GM23338 (cell line): ENCODE data around the gene CTNND2. TPM values are rescaled to one million over a fixed set of nuclear protein-coding genes. Genes with fewer than 3 reads are reported as not detected.

Source experiments
- ATAC-seq: fragments of 200-7000 bp; cut with Tn5 transposase; 3 replicates; pipeline ENCODE4 v1.9.1; 2020
- DNase-seq: peaks from one replicate; pipeline ENCODE4 v3.0.0-alpha.2; 2015; ENCODE audit warnings: low spot score
- H2AFZ ChIP-seq: fragments of 200-600 bp; sonication (generic); 2 replicates; pipeline ENCODE4 v1.8.0; 2016; ENCODE audit warnings: antibody characterized with exemption, mild to moderate bottlenecking, moderate library complexity
- H3F3A ChIP-seq: fragments of 200-600 bp; sonication (generic); replicated peaks from 2 replicates; pipeline ENCODE4 v1.8.0; 2017; ENCODE audit warnings: antibody characterized with exemption, mixed run types, low read depth
- H3K27ac ChIP-seq: fragments of 200-600 bp; sonication (generic); 2 replicates; pipeline ENCODE4 v1.6.1; 2016; ENCODE audit warnings: low read depth
- H3K27me3 ChIP-seq: fragments of 200-600 bp; sonication (generic); 2 replicates; pipeline ENCODE4 v1.8.0; 2016; ENCODE audit warnings: mild to moderate bottlenecking, mixed run types, moderate library complexity; ENCODE audit not compliant: insufficient read depth
- H3K36me3 ChIP-seq: fragments of 200-600 bp; sonication (generic); 2 replicates; pipeline ENCODE4 v1.8.0; 2016; ENCODE audit warnings: mild to moderate bottlenecking; ENCODE audit not compliant: insufficient read depth
- H3K4me1 ChIP-seq: fragments of 200-600 bp; sonication (generic); 2 replicates; pipeline ENCODE4 v1.8.0; 2016; ENCODE audit warnings: mild to moderate bottlenecking, moderate library complexity; ENCODE audit not compliant: insufficient read depth
- H3K4me2 ChIP-seq: fragments of 200-600 bp; sonication (generic); 2 replicates; pipeline ENCODE4 v1.7.1; 2017; ENCODE audit warnings: mixed run types
- H3K4me3 ChIP-seq: fragments of 200-600 bp; sonication (generic); 2 replicates; pipeline ENCODE4 v1.6.1; 2016; ENCODE audit warnings: mixed run types
- H3K79me2 ChIP-seq: fragments of 200-600 bp; sonication (generic); replicated peaks from 2 replicates; pipeline ENCODE4 v1.8.0; 2017; ENCODE audit warnings: mild to moderate bottlenecking; ENCODE audit not compliant: insufficient read depth
- H3K9me2 ChIP-seq: fragments of 200-600 bp; sonication (generic); 2 replicates; pipeline ENCODE4 v1.8.0; 2017; ENCODE audit not compliant: insufficient read depth
- H4K20me1 ChIP-seq: fragments of 200-600 bp; sonication (generic); replicated peaks from 2 replicates; pipeline ENCODE4 v1.8.0; 2017; ENCODE audit warnings: mild to moderate bottlenecking; ENCODE audit not compliant: insufficient read depth
- H3K27ac Mint-ChIP-seq: 2 replicates; pipeline ENCODE4 v1.8.0; 2020; ENCODE audit warnings: inconsistent platforms, mild to moderate bottlenecking, moderate library complexity, mixed read lengths
- H3K27me3 Mint-ChIP-seq: 3 replicates; pipeline ENCODE4 v1.8.0; 2022; ENCODE audit warnings: low read depth, mild to moderate bottlenecking, moderate library complexity, mixed read lengths, inconsistent platforms; ENCODE audit not compliant: insufficient read depth, poor library complexity
- H3K36me3 Mint-ChIP-seq: 3 replicates; pipeline ENCODE4 v1.8.0; 2021; ENCODE audit warnings: low read depth, mild to moderate bottlenecking, inconsistent platforms, moderate library complexity, mixed read lengths
- H3K4me1 Mint-ChIP-seq: 3 replicates; pipeline ENCODE4 v1.8.0; 2020; ENCODE audit warnings: mild to moderate bottlenecking, inconsistent platforms, mixed read lengths
- H3K4me3 Mint-ChIP-seq: 3 replicates; pipeline ENCODE4 v1.8.0; 2021; ENCODE audit warnings: moderate library complexity, mild to moderate bottlenecking, inconsistent platforms, mixed read lengths
- H3K9me3 Mint-ChIP-seq: 3 replicates; pipeline ENCODE4 v1.8.0; 2020; ENCODE audit warnings: moderate library complexity, mild to moderate bottlenecking, inconsistent platforms, mixed read lengths
- EZH2 ChIP-seq: fragments of 200-600 bp; sonication (generic); IDR thresholded peaks from one replicate; pipeline ENCODE4 v1.8.0; 2017; ENCODE audit warnings: antibody characterized with exemption, mild to moderate bottlenecking, low read depth; ENCODE audit not compliant: unreplicated experiment
- polyA plus RNA-seq: library from polyadenylated mRNA; unstranded; fragments of >200 nt; fragmentation: Nextera tagmentation; extraction: Ambion mirVana; gene quantifications from 2 replicates; pipeline ENCODE4 v1.2.1, GENCODE V29; 2016
- total RNA-seq: library from RNA; depleted of rRNA; stranded (reverse); fragments of >200 nt; shearing (Covaris generic); gene quantifications from 2 replicates; pipeline ENCODE4 v1.2.3, GENCODE V29; 2014
- TF ChIP-seq, protein P1 (sequence below): fragments of 250-450 bp; sonication (Bioruptor Pico); IDR thresholded peaks from 2 replicates; pipeline ENCODE4 v1.5.0; 2020; ENCODE audit warnings: mild to moderate bottlenecking, moderate library complexity
- TF ChIP-seq, protein P2 (sequence below), 2 experiments: fragments of 200-600 bp in 1 of 2; sonication (generic) in 1 of 2; conservative IDR thresholded peaks; 2 replicates each; pipeline versions ENCODE4 v1.5.1 to v1.6.1; 2016 to 2017; ENCODE audit warnings: antibody characterized with exemption in 2 of 2, low read depth in 2 of 2, mild to moderate bottlenecking in 2 of 2, moderate library complexity in 1 of 2

The CTNND2 gene
- total and polyA plus RNA-seq, 2 experiments from 2014 or later: 5.1 to 7.0 TPM

DNA sequence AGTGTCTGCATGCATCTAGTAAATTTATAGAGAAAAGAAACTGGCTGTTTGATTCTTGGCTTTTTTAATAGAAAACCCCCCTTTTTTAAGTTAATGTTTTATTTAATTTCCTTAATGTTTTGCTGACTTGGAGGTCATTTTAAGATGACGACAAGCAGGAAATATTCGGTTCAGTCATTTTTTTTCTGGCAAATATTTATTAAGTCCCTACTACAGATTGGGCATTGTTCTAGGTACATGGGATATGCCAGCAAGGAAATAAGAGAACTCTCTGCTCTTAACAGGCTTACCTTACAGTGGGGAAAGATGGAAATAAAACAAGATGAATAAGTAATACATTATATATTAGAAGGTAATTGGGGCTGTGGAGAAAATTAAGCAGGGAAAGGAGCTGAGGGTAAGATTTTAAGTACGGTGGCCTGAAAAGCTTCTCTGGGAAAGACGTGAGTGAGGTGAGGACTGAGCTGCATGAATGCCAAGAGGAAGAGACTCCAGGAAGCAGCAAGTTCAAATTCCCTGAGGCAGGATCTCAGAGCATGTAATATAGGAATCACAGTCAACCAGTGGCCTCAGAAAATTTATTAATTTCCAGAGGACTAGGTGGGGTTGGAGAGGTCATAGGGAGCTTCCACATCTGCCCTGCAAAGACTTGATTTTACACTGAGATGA lies 827.2 kb downstream of the CTNND2 start:
- H2AFZ ChIP-seq: no peak overlapping the region
- H3K4me3 Mint-ChIP-seq: no peak overlapping the region
- TF ChIP-seq, protein P1, sequence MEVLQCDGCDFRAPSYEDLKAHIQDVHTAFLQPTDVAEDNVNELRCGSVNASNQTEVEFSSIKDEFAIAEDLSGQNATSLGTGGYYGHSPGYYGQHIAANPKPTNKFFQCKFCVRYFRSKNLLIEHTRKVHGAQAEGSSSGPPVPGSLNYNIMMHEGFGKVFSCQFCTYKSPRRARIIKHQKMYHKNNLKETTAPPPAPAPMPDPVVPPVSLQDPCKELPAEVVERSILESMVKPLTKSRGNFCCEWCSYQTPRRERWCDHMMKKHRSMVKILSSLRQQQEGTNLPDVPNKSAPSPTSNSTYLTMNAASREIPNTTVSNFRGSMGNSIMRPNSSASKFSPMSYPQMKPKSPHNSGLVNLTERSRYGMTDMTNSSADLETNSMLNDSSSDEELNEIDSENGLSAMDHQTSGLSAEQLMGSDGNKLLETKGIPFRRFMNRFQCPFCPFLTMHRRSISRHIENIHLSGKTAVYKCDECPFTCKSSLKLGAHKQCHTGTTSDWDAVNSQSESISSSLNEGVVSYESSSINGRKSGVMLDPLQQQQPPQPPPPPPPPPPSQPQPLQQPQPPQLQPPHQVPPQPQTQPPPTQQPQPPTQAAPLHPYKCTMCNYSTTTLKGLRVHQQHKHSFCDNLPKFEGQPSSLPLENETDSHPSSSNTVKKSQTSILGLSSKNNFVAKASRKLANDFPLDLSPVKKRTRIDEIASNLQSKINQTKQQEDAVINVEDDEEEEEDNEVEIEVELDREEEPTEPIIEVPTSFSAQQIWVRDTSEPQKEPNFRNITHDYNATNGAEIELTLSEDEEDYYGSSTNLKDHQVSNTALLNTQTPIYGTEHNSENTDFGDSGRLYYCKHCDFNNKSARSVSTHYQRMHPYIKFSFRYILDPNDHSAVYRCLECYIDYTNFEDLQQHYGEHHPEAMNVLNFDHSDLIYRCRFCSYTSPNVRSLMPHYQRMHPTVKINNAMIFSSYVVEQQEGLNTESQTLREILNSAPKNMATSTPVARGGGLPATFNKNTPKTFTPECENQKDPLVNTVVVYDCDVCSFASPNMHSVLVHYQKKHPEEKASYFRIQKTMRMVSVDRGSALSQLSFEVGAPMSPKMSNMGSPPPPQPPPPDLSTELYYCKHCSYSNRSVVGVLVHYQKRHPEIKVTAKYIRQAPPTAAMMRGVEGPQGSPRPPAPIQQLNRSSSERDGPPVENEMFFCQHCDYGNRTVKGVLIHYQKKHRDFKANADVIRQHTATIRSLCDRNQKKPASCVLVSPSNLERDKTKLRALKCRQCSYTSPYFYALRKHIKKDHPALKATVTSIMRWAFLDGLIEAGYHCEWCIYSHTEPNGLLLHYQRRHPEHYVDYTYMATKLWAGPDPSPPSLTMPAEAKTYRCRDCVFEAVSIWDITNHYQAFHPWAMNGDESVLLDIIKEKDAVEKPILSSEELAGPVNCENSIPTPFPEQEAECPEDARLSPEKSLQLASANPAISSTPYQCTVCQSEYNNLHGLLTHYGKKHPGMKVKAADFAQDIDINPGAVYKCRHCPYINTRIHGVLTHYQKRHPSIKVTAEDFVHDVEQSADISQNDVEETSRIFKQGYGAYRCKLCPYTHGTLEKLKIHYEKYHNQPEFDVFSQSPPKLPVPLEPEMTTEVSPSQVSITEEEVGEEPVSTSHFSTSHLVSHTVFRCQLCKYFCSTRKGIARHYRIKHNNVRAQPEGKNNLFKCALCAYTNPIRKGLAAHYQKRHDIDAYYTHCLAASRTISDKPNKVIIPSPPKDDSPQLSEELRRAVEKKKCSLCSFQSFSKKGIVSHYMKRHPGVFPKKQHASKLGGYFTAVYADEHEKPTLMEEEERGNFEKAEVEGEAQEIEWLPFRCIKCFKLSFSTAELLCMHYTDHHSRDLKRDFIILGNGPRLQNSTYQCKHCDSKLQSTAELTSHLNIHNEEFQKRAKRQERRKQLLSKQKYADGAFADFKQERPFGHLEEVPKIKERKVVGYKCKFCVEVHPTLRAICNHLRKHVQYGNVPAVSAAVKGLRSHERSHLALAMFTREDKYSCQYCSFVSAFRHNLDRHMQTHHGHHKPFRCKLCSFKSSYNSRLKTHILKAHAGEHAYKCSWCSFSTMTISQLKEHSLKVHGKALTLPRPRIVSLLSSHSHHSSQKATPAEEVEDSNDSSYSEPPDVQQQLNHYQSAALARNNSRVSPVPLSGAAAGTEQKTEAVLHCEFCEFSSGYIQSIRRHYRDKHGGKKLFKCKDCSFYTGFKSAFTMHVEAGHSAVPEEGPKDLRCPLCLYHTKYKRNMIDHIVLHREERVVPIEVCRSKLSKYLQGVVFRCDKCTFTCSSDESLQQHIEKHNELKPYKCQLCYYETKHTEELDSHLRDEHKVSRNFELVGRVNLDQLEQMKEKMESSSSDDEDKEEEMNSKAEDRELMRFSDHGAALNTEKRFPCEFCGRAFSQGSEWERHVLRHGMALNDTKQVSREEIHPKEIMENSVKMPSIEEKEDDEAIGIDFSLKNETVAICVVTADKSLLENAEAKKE (CRISPR knock-in tag): no peak
- H4K20me1 ChIP-seq: no peaks in the 10 kb centered on the region
- no peaks in the 10 kb centered on the region for H3K79me2 ChIP-seq
- no peaks in the 10 kb centered on the region for H3K36me3 ChIP-seq
- H3K36me3 Mint-ChIP-seq: no peaks in the 10 kb centered on the region
- no peaks in the 10 kb centered on the region for H3F3A ChIP-seq
- H3K27me3 ChIP-seq: no peaks in the 10 kb centered on the region
- no peak overlapping the region for H3K4me3 ChIP-seq
- H3K4me1 Mint-ChIP-seq: no peaks in the 10 kb centered on the region
- no peaks in the 10 kb centered on the region for H3K9me2 ChIP-seq
- no peak overlapping the region for H3K27ac Mint-ChIP-seq
- DNase-seq: no peak
- no peaks in the 10 kb centered on the region for H3K27me3 Mint-ChIP-seq
- no peak overlapping the region for H3K27ac ChIP-seq
- H3K9me3 Mint-ChIP-seq: no peaks in the 10 kb centered on the region
- H3K4me2 ChIP-seq: no peak overlapping the region
- no peaks in the 10 kb centered on the region for H3K4me1 ChIP-seq
- ATAC-seq: no peak

DNA sequence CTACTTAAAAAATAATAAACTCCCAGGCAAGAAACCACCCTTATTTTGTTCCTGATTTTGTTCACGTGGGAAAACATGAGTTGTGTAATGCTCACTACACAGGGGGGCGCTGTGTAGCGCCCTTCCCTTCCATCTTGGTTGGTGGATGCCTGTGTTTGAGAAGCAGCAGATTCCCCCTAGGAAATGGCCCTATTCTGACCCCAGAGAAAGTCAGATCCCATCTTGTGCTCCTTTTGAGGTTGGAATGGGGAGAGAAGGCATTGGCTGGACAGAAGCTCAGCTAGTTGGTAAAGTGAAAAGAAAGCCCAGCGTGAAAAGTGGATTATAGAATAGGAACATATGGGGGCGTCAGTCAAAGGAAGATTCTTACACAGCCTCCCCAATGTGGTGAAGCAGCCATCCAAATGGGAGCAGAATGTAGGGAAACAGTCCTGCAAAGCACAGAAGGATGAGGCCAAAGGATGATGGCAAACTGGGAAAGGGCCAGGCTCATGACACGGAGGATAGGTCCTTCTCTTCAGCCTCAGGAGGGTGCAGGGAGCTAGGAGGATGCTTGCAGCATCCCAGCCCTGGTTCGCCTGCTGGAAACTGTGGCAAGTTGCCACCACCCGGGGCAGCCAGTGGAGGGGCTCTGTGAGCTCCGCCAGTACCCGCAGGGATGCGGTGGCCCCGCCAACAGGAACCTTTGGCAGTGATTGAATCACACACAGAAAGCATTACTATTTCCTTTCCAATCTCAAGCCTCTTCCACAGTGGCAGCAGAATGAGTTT lies 829.0 kb downstream of the CTNND2 start:
- Mint-ChIP-seq H3K27me3 (no peaks in the 10 kb centered on the region), H3K4me3 (no peak overlapping the region), H3K36me3 (no peaks in the 10 kb centered on the region), H3K4me1 (no peaks in the 10 kb centered on the region), H3K9me3 (no peaks in the 10 kb centered on the region; the same call in 2 of the 3 replicates), H3K27ac (no peak overlapping the region)
- peak; percentile 56 for DNase-seq
- H3K36me3 ChIP-seq: no peaks in the 10 kb centered on the region
- no peak overlapping the region for H3K4me2 ChIP-seq
- no peaks in the 10 kb centered on the region for H3F3A ChIP-seq
- H2AFZ ChIP-seq: no peak overlapping the region
- no peaks in the 10 kb centered on the region for H3K27me3 ChIP-seq
- H3K27ac ChIP-seq: no peak overlapping the region
- no peaks in the 10 kb centered on the region for H4K20me1 ChIP-seq
- H3K4me3 ChIP-seq: no peak overlapping the region
- ATAC-seq: peak; percentile 77
- TF ChIP-seq EZH2: no peak
- TF ChIP-seq, protein P2, sequence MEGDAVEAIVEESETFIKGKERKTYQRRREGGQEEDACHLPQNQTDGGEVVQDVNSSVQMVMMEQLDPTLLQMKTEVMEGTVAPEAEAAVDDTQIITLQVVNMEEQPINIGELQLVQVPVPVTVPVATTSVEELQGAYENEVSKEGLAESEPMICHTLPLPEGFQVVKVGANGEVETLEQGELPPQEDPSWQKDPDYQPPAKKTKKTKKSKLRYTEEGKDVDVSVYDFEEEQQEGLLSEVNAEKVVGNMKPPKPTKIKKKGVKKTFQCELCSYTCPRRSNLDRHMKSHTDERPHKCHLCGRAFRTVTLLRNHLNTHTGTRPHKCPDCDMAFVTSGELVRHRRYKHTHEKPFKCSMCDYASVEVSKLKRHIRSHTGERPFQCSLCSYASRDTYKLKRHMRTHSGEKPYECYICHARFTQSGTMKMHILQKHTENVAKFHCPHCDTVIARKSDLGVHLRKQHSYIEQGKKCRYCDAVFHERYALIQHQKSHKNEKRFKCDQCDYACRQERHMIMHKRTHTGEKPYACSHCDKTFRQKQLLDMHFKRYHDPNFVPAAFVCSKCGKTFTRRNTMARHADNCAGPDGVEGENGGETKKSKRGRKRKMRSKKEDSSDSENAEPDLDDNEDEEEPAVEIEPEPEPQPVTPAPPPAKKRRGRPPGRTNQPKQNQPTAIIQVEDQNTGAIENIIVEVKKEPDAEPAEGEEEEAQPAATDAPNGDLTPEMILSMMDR (conservative IDR thresholded peaks at IDR 0.05; ENCODE audit: low read depth in 2 of 2): peak; percentile 81 to 85
- no peaks in the 10 kb centered on the region for H3K9me2 ChIP-seq
- H3K79me2 ChIP-seq: no peaks in the 10 kb centered on the region
- H3K4me1 ChIP-seq: no peaks in the 10 kb centered on the region
